ENCODE data around the gene CLCNKA. TPM values are rescaled to one million over a fixed set of nuclear protein-coding genes. Genes with fewer than 3 reads are reported as not detected.

Gene CLCNKA
- total and polyA plus RNA-seq, 2 donors = 0.09 TPM; not detected in 1

DNA sequence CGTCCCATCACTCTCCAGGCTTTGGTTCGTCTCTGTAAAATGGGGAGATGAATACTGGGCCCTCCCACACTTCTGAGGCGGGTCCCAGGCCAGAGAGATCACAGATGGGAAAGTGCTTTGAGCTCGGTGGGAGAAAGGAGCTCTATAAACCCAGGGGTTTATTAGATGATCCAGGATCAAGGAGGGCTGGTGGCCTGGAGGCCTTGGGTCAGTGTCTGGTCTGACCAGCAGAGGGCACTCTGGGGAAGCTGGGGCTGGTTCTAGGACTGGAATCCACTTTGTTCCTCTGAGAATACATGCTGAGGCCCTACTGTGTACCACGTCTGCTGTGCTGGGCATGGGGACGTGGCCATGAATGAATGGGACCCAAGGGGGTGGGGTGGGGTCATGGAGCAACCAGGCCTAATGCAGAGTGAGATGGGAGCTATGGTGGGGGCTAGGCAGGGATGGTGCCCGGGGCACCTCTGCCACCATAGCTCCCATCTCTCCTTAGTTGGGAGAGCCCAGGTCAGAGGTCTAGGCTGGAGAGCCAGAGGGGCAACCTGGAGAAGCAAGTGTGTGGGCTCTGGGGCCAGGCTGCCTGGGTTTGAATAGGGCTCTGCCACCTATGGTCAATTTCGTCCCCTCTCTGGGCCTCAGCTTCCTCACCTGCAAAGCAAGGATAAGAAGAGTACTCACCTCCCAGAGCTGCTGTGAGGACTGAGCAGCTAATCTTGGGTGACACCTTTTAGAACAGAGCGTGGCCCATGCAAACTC lies 60.6 kb downstream of the CLCNKA start:
- H3K4me1 ChIP-seq (ENCODE audit: insufficient read depth) = no peaks in the 10 kb centered on the region

DNA sequence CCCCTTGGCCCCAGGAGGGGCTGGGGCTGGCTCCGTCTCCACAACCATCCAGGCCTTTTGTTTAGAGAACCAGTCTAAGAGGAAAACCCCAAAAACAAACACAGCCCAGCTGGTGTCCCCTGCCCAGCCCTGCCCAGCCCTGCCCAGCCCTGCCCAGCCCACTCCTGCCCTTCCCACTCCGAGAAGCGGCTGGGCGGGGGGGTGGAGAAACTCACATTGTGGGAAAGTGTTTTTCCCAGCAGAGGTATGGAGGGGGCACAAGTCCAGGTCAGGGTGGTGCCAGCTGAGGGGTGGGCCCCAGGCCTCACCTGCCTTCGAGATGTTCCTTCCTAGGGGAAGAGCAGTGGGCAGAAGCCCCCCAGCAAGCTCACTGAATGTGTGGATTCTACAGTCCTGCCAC lies 61.6 kb downstream of the CLCNKA start:
- Histone ChIP-seq H3K4me3 (ENCODE audit: low read depth, low read length) (no peak overlapping the region), H3K4me1 (ENCODE audit: insufficient read depth) (no peaks in the 10 kb centered on the region), H3K36me3 (ENCODE audit: insufficient read depth) (no peaks in the 10 kb centered on the region), H3K27ac (ENCODE audit: low read depth) (no peak overlapping the region)
- 89% methylated on average over 5 of the region's 5 CpGs for WGBS
- no peak for DNase-seq (ENCODE audit: extremely low spot score)

More for the DNA sequence above, 60.6 kb downstream of the CLCNKA start:
- Histone ChIP-seq H3K27ac (ENCODE audit: low read depth) (no peak overlapping the region), H3K4me3 (ENCODE audit: low read depth, low read length) (no peak overlapping the region), H3K36me3 (ENCODE audit: insufficient read depth) (no peaks in the 10 kb centered on the region)
- 81% methylated on average over 9 of the region's 9 CpGs for WGBS
- DNase-seq (ENCODE audit: extremely low spot score) = no peak

Small RNA genes lying within 50 kb of the gene (small RNA-seq; reads per million reads assigned to genes)
- gene AL355994.1 = not detected
- not detected for gene AL355994.5

Other genes starting within 250 kb of the CLCNKA start
- 2.9 TPM for gene UQCRHL, start 214.4 kb upstream of the CLCNKA start, total RNA-seq
- gene UQCRHL, start 214.4 kb upstream of the CLCNKA start, polyA plus RNA-seq = 3.5 TPM
- gene SPEN, start 174.3 kb upstream of the CLCNKA start, total RNA-seq = 47.6 TPM
- gene SPEN, start 174.3 kb upstream of the CLCNKA start, polyA plus RNA-seq = 31.8 TPM
- gene ZBTB17, start 45.9 kb upstream of the CLCNKA start, total RNA-seq = 17.1 TPM
- 30.4 TPM for gene ZBTB17, start 45.9 kb upstream of the CLCNKA start, polyA plus RNA-seq
- not detected for gene SRARP, start 17.8 kb upstream of the CLCNKA start, total RNA-seq
- 0.03 TPM for gene SRARP, start 17.8 kb upstream of the CLCNKA start, polyA plus RNA-seq
- 13.0 TPM for gene HSPB7, start 4.0 kb upstream of the CLCNKA start, total RNA-seq
- 144 TPM for gene HSPB7, start 4.0 kb upstream of the CLCNKA start, polyA plus RNA-seq
- gene CLCNKB, start 21.7 kb downstream of the CLCNKA start, total RNA-seq = 0.95 TPM
- gene CLCNKB, start 21.7 kb downstream of the CLCNKA start, polyA plus RNA-seq = 0.10 TPM
- not detected for gene FAM131C, start 51.6 kb downstream of the CLCNKA start, total RNA-seq
- 0.30 TPM for gene FAM131C, start 51.6 kb downstream of the CLCNKA start, polyA plus RNA-seq
- 11.3 TPM for gene EPHA2, start 134.0 kb downstream of the CLCNKA start, total RNA-seq
- 16.2 TPM for gene EPHA2, start 134.0 kb downstream of the CLCNKA start, polyA plus RNA-seq
- 6.9 TPM for gene ARHGEF19, start 190.6 kb downstream of the CLCNKA start, total RNA-seq
- 15.2 TPM for gene ARHGEF19, start 190.6 kb downstream of the CLCNKA start, polyA plus RNA-seq
- gene CPLANE2, start 215.1 kb downstream of the CLCNKA start, total RNA-seq = 3.2 TPM
- gene CPLANE2, start 215.1 kb downstream of the CLCNKA start, polyA plus RNA-seq = 8.5 TPM

Measured in urinary bladder (tissue), 4 donors.